SK-N-SH (cell line): ENCODE measurements around the gene SYNPO2.

Source experiments
- CTCF ChIP-seq: fragments of 200-600 bp; sonication (generic); IDR thresholded peaks from 2 replicates; pipeline ENCODE4 v1.6.1; 2017; ENCODE audit warnings: antibody characterized with exemption, mild to moderate bottlenecking, moderate library complexity
- EP300 ChIP-seq, 2 experiments: IDR thresholded peaks; 2 replicates each; pipeline versions ENCODE4 v1.4.0 to v1.6.1; 2012; ENCODE audit warnings: borderline replicate concordance in 1 of 2, low read depth in 1 of 2, low read length in 1 of 2
- FOXM1 ChIP-seq: IDR thresholded peaks from 2 replicates; pipeline ENCODE4 v1.4.0; 2012; ENCODE audit warnings: low read depth, mild to moderate bottlenecking
- GABPA ChIP-seq: IDR thresholded peaks from 2 replicates; pipeline ENCODE4 v1.4.0; 2012; ENCODE audit warnings: low read depth, mild to moderate bottlenecking
- REST ChIP-seq: IDR thresholded peaks from 2 replicates; pipeline ENCODE4 v1.6.1; 2012; ENCODE audit warnings: mild to moderate bottlenecking, low read depth, low read length, moderate library complexity
- TAF1 ChIP-seq: IDR thresholded peaks from 2 replicates; pipeline ENCODE4 v1.6.1; 2012; ENCODE audit warnings: low read depth, mild to moderate bottlenecking, low read length, moderate library complexity, borderline replicate concordance
- TEAD4 ChIP-seq: IDR thresholded peaks from 2 replicates; pipeline ENCODE4 v1.4.0; 2012; ENCODE audit warnings: mild to moderate bottlenecking, borderline replicate concordance; ENCODE audit not compliant: insufficient read depth
- USF1 ChIP-seq: IDR thresholded peaks from 2 replicates; pipeline ENCODE4 v1.4.0; 2012; ENCODE audit warnings: low read depth, borderline replicate concordance
- YY1 ChIP-seq: IDR thresholded peaks from 2 replicates; pipeline ENCODE4 v1.4.0; 2012; ENCODE audit warnings: low read depth, mild to moderate bottlenecking

- TF ChIP-seq CTCF = no peak
- TF ChIP-seq REST = no peak
- no peak for TF ChIP-seq EP300 (IDR thresholded peaks at IDR 0.05; ENCODE audit: borderline replicate concordance in 1 of 2, low read depth in 1 of 2, low read length in 1 of 2)
- no peak for TF ChIP-seq GABPA
- no peak for TF ChIP-seq TAF1
- TF ChIP-seq FOXM1 = no peak
- TF ChIP-seq USF1 = no peak
- no peak for TF ChIP-seq TEAD4
- TF ChIP-seq YY1 = no peak
These were observed 9.2 kb upstream of the SYNPO2 start for GRCh38 chr4:118879409-118879808.
